Measurements from ENCODE around the gene PROK1.

The PROK1 gene

DNA sequence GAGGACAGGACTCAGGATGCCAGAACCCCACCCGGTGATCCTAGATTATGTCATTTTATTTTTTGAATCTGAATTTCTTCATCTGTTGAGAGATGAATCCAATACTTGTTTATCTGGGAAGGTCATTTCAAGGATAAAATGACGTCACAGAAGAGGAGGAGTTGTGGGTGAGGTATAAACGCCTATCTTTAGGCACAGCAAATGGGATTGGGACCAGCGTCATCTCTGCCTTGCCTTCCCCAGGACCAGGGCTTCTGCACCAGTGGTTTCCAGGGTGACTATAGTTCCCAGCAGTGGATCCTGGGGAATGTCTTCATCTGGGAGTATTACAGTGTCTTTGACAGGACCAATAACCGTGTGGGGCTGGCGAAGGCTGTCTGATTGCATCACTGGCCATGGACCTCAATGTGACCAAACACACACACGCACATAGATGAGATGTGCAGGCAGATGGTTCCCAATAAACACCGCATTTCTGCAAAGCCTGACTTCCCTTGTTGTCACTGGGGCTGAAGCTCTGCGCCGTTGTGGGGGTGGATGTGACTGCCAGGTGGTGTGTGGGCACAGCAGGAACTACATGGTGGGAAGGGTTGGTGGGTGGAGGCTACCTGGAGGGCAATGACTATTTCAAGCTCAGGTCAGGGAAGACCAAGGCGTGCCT is 40.0 kb downstream of the PROK1 start:
- no peak for DNase-seq

DNA sequence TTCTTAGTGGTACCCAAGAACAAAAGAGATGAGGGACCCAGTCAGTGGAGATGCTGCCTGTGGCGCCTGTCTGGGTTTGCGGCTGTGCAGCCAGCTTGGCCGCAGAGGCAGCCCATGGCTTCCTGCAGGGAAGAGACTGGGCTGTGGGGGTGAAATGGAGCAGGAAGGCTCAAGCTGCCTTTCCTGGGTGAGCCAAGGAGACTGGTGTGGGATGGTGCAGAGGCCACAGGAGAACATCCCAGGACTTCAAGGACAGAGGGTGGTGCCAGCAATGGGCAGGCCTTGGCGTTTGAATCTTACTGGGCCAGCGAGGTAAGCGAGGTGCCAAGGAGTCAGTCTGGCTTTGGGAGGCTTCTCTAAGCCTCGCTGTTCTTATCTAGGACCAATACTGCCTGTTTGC is 41.6 kb downstream of the PROK1 start:
- no peak for DNase-seq

DNA sequence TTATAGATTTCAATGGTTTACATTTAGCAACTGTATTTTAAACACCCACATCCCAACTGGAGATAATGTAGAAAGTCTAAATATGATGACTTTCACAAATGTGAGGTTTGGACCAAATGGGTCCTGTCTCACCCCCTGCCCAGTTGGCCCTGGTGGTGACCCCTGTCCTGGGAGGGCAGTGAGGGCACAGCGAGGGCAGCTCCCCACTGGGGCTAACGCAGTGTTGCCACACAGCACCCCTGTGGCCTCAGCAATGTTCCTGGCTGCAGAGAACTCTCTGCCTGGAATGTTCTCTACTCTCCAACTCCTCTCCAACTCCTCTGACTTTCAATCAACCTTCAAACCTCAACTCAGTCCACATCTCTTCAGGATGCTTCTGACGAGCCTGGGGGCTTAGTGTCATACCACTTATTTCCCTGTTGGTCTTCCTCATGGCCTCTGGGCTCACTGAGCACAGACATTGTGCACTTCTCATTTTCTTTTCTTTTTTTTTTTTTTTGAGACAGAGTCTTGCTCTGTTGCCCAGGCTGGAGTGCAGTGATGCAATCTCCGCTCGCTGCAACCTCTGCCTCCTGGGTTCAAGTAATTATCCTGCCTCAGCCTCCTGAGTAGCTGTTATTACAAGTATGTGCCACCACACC is 42.2 kb downstream of the PROK1 start:
- DNase-seq: no peak

DNA sequence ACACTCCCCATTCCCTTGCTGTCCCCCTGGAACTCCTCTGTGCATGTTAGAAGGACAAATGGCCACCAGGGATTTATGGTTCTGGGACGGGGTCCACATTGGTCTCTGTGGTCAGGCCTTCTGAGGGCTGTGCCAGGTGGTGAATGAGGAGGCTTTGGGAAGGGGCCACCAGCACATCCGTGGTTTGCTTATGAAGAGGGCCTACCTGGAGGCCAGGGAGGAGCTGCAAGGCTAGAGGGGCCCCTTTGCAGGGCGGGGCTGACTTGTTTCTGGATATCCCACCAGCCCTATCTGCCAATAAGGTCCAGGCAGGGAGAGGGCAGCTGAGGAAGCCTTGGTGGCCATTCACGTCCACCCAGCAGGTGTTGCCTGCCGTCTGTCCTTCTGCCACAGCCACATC is 43.1 kb downstream of the PROK1 start:
- DNase-seq: no peak

DNA sequence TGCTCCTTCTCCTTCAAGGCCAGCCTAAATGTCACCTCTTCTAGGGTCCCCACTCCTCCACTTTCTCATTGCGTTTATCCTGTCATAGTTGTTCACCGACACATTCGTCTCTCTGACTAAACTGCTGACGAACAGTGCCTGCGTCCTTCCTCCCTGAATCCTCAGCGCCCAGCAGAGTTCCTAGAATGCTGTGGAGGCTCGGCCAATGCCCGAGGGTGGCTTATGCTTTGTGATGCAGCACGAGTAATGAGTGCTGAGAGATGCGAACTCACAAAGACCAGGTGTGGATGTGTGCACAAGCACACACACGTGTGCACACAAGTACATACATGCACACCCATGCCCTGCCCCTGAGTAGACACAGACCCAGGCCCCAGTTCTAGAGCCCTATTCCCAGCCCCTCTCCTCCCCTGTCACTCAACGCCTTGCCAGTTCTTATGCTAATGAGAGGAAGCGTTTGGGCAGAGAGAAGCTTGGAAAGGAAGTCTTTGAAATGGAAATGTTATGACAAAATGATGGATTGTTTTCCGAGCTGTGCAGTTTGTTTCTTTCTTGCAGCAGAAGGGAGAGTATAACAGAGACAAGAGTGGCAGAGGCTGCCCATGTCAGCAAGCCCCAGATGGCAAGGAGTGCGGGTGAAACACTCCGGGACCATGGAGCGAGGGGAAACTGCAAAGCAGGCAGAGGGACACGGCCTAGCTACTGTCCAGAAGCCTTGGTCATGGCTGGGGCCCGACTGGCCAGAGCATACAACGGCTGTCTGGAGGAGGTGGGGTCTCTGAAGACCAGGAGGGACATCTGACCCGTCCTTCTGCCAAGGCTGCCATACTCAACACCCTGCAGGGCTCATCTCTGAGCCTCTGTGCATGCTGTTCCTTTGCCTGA is 43.8 kb downstream of the PROK1 start:
- no peak for DNase-seq

DNA sequence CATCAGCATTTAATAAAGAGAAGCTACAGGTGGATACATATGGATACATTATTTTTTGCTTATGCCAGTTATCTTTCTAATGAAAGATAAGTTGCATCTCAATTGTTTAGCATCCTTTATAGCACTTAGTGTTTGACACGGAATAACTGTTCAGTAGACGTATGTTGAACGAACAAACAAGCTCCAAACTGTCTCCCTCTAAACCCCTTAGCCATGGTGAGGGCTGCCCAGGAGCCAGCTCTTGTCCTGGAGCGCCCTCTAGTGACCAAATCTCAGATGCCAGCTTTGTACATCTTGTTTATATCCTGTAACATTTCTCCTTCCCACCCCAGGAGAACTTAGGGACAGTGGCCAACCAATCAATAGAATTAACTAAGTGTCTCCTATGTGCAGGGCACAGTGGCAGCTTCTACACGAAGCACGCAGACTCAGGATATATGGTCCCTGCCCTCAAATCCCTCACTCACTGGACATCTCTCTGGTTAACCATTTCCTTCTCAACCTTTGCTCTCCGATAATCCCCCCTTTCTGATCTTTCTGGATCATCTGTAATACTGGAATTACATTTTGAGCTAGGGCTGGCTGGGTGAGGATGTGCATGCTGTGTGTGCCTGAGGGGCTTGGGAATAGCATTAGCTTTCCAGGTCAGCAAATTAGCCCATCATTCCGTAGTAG is 45.1 kb downstream of the PROK1 start:
- peak; percentile 36 to 68 (median 48) for DNase-seq

DNA sequence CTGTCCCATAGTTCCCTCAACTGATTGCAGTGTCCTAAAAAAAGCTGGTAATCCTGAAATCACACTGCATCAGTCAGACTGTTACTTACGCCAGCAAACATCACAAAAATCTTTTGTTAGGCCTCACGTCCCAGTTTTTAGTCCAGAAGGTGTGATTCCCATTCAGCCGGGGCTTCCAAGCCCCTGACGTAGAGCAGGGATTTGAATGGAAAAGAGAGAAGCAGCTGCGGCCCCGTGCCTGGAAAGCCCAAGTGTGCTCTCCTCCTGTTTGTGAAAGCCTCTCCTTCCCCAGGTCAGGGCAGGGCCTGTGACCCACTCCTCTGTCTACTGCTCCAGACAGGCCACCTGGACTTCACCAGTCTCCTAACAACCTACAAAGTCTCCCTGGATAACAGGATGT is 47.3 kb downstream of the PROK1 start:
- no peak for DNase-seq

DNA sequence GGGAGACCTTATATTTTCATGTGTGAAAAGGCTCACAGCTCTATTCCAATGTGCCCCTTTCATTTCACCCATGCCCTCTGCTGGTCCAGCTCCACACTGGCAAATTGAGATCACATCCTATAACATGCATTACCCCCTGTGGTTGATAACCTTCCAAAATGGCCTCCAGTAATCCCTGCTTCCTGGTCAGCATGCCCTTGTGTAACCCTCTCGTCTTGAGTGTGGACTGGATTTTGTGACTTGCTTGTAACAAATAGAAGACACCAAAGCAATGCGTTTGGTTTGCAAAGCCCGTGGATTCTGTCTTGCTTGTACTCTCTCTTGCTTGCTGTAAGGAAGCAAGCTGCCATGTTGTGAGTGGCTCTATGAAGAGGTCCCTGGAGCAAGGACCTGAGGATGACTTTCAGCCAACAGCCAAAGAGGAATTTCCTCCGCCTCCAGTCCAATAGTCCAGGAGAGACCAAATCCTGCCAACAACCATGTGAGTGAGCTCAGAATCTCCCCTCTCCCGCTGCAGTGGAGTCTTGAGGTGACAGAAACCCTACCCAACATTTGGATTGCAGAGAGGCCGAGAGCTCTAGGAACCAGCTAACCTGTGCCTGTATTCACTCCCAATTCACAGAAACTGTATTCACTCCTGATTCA is 50.7 kb downstream of the PROK1 start:
- DNase-seq: no peak

DNA sequence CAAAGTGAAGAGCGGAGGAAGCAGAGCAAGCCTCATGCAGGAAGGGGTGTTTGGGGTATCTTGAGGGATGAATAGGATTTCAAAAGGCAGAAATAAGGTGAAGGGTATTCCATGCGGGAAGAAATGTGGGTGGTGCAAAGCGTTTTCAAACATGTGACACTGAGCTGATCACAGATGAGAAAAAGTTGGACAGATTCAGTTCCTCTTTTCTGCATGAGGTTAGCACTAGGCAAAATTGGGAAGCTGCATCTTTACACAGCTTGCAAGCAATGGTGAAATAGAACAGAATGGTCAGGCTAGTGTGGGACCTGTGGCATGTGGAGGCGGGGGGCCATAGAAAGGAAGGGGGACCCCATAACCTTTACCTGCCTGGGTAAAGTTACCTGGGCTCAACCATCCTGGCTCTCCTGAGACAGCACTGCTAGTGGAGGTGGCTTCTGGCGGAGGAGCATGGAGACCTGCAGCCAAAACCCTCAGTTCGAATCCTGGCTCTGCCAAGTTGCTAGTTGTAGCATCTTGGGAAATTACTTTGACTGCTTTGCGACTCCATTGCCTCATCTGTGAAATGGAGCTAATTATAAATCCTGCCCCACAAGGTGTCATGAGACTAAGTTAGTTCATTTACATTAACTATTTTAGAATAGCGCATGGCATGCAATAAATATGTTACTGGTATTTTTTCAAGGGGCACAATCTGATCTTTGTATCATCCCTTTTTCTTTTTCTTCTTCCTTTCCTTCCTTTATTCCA is 51.6 kb downstream of the PROK1 start:
- no peak for DNase-seq

DNA sequence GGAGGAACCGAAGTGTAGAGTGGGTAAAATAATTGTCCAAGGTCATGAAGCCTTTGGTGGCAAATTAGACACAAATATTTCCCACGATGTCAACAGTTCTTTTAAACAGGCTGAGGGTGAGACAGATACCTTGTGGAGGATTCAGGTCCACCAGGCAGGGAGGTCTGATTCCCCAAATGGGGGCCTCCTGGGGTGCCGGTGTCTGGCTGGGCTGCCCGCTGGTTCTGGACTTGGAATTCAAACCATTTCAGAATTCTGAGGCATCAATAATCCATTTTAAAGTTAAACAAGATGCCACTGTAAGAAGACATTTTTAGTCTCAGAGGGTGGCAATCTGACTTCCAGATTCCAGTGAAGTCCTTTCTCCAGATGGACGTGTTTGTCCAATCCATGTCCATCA is 52.5 kb downstream of the PROK1 start:
- no peak for DNase-seq

DNA sequence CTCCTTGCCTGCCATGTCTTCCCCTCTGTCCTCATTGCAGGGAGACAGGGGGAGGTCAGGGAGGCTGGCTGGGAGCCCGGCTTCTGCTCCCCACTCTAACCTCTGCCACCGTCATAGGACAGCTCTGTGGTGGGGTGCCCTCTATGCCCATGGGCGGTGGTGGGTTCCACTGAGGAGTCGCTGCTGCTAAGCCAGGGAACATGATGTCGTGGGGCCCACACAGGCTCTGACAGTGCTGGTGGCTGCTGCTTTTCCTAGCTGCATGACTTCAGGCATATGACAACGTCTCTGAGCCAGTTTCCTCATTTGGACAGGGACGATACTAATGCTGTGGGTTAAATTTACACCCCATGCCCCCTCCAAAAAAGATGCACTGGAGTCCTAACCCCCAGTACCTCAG is 53.3 kb downstream of the PROK1 start:
- DNase-seq: no peak

DNA sequence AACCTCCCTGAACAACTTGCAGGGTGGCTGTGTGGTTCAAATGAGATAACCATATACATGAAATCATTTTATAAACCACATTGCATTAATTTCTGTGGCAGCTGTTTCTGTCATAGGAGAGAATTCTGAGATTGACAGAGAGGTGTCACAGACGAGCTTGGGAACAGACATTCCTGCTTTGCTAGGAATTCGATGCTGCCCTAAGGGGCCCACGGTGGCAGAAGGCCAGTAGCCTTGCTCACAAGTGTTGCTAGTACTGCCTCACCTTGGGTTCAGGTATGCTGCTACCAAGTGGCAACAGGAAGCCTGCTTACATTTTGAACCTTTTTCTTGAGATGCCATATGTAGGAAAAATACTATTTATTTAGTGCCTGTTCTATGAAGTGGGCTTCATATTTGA is 54.6 kb downstream of the PROK1 start:
- no peak for DNase-seq

DNA sequence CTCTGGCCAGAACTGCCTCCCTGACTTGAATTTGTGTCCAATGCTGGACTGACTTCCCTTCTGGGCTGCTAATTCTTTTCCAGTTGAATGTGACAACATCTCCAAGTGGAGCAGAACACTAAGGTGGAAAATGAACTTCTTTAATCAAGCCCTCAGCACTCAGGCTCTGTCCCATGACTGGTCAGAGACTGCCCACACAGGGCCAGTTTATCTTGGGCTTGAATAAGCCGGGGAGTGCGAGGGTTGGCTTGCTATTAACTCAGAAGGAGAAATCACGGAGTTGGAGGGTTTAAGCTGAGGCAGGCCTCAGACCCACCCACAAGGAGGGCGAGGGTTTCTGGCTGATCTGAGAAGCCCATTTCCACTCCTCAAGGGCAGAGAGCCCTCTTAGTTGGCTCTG is 55.6 kb downstream of the PROK1 start:
- DNase-seq: no peak
